DOHH2 (cell line): Measurements from ENCODE around the gene INHA.

Source experiments
- CTCF ChIP-seq: fragments of 200-600 bp; sonication (generic); IDR thresholded peaks from one replicate; pipeline ENCODE4 v1.5.1; 2014; ENCODE audit warnings: antibody characterized with exemption, mild to moderate bottlenecking, low read depth, low read length; ENCODE audit not compliant: poor library complexity, severe bottlenecking
- EZH2phosphoT487 ChIP-seq: fragments of 200-600 bp; sonication (generic); IDR thresholded peaks from 2 replicates; pipeline ENCODE4 v1.6.1; 2017; ENCODE audit warnings: borderline replicate concordance, mild to moderate bottlenecking, antibody characterized with exemption, low read length, moderate library complexity, mixed read lengths

GRCh38 chr2:219536967-219537366 lies 35.1 kb upstream of the INHA start:
- TF ChIP-seq CTCF (no peak), EZH2phosphoT487 (no peak)
